ENCODE data around the gene DBF4.

- TF ChIP-seq, protein P1, sequence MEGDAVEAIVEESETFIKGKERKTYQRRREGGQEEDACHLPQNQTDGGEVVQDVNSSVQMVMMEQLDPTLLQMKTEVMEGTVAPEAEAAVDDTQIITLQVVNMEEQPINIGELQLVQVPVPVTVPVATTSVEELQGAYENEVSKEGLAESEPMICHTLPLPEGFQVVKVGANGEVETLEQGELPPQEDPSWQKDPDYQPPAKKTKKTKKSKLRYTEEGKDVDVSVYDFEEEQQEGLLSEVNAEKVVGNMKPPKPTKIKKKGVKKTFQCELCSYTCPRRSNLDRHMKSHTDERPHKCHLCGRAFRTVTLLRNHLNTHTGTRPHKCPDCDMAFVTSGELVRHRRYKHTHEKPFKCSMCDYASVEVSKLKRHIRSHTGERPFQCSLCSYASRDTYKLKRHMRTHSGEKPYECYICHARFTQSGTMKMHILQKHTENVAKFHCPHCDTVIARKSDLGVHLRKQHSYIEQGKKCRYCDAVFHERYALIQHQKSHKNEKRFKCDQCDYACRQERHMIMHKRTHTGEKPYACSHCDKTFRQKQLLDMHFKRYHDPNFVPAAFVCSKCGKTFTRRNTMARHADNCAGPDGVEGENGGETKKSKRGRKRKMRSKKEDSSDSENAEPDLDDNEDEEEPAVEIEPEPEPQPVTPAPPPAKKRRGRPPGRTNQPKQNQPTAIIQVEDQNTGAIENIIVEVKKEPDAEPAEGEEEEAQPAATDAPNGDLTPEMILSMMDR (IDR thresholded peaks at IDR 0.05) = no peak
- TF ChIP-seq EZH2 (IDR thresholded peaks at IDR 0.05; ENCODE audit: borderline replicate concordance, insufficient read depth, low read depth, low read length, poor library complexity, severe bottlenecking) = no peak
These were observed 50.5 kb downstream of the DBF4 start for GRCh38 chr7:87926581-87927461.
